HG02642 (cell line): ENCODE data around the gene AMMECR1L.
"Not testable (repeated sequence)": the region's sequence is repeated elsewhere in the genome, so short reads cannot be mapped to it uniquely, and the experiment has no call there.

Source experiments
- ATAC-seq: cut with Tn5 transposase; IDR thresholded peaks from one replicate; pipeline ENCODE4 v1.9.1; 2021; ENCODE audit warnings: mild to moderate bottlenecking; ENCODE audit not compliant: unreplicated experiment, poor library complexity

Gene AMMECR1L

GRCh38 chr2:127885780-127886592, at the start of gene AMMECR1L:
Gene AMMECR1L, minus strand, starts transcription at chr2:127885956. Its CDS starts 11,722 bp downstream, at chr2:127874234.
- ATAC-seq, result peak; percentile 93

GRCh38 chr2:127935337-127935736, 49.6 kb upstream of the AMMECR1L start:
- no peak for ATAC-seq

- ATAC-seq, result no peak
Measured at GRCh38 chr2:127932199-127932876, 46.6 kb upstream of the AMMECR1L start.

- ATAC-seq, result no peak
Measured at GRCh38 chr2:127929449-127929848, 43.7 kb upstream of the AMMECR1L start.

- ATAC-seq, result no peak
Measured at GRCh38 chr2:127927384-127927783, 41.6 kb upstream of the AMMECR1L start.

- ATAC-seq, result no peak
Measured at GRCh38 chr2:127917916-127918315, 32.2 kb upstream of the AMMECR1L start.

GRCh38 chr2:127913808-127914457, 28.2 kb upstream of the AMMECR1L start:
- no peak for ATAC-seq

GRCh38 chr2:127911737-127912136, 26.0 kb upstream of the AMMECR1L start:
- ATAC-seq, result no peak

- ATAC-seq, result no peak
Measured at GRCh38 chr2:127910415-127910814, 24.7 kb upstream of the AMMECR1L start.

- no peak for ATAC-seq
Measured at GRCh38 chr2:127909019-127909418, 23.3 kb upstream of the AMMECR1L start.

- not testable (repeated sequence) for ATAC-seq
Measured at GRCh38 chr2:127907733-127908400, 22.1 kb upstream of the AMMECR1L start.

GRCh38 chr2:127906206-127906926, 20.6 kb upstream of the AMMECR1L start:
- ATAC-seq, result no peak

GRCh38 chr2:127901339-127902056, 15.7 kb upstream of the AMMECR1L start:
- no peak for ATAC-seq

- no peak for ATAC-seq
Measured at GRCh38 chr2:127897531-127898211, 11.9 kb upstream of the AMMECR1L start.

- ATAC-seq, result no peak
Measured at GRCh38 chr2:127893494-127893893, 7.7 kb upstream of the AMMECR1L start.

GRCh38 chr2:127893033-127893432, 7.3 kb upstream of the AMMECR1L start:
- no peak for ATAC-seq

- no peak for ATAC-seq
Measured at GRCh38 chr2:127891811-127892210, 6.1 kb upstream of the AMMECR1L start.

GRCh38 chr2:127890756-127891155, 5.0 kb upstream of the AMMECR1L start:
- ATAC-seq, result not testable (repeated sequence)

GRCh38 chr2:127888772-127889171, 3.0 kb upstream of the AMMECR1L start:
- no peak for ATAC-seq
